GM12878 (cell line): Measurements from ENCODE around the gene MRPL55. TPM values are rescaled to one million over a fixed set of nuclear protein-coding genes. Genes with fewer than 3 reads are reported as not detected.

ENCODE experiments used
- ATAC-seq: fragments of 200-7000 bp; cut with Tn5 transposase; 3 replicates; pipeline ENCODE4 v1.9.1; 2020; ENCODE audit warnings: mild to moderate bottlenecking, moderate library complexity
- BruUV-seq: library from RNA; stranded (reverse); fragments of 400-500 nt; replicated peaks from 2 replicates; lab custom pipeline; 2021; lab: Mats Ljungman, UMichigan
- CTCF ChIA-PET: fragments of 300-600 bp; sonication (Branson Sonifier 250); formaldehyde crosslinking; extraction: SDS; loops from one replicate; lab custom pipeline; 2021; ENCODE audit warnings: inconsistent platforms; lab: Yijun Ruan, JAX
- POLR2A ChIA-PET: fragments of 350-600 bp; formaldehyde crosslinking; extraction: SDS; loops from one replicate; lab custom pipeline; 2021; ENCODE audit warnings: inconsistent platforms; lab: Charles Lee
- RAD21 ChIA-PET: fragments of 300-600 bp; sonication (Branson Sonifier 250); formaldehyde crosslinking; loops from one replicate; lab custom pipeline; 2023; ENCODE audit warnings: antibody characterized with exemption; ENCODE audit not compliant: unreplicated experiment; lab: Charles Lee
- SMC1A ChIA-PET: fragments of 300-600 bp; sonication (Branson Sonifier 250); formaldehyde crosslinking; loops from one replicate; lab custom pipeline; 2023; ENCODE audit not compliant: unreplicated experiment, uncharacterized antibody; lab: Charles Lee
- DNase-seq: peaks from one replicate; pipeline ENCODE4 v3.0.0-alpha.2; 2011; ENCODE audit warnings: low read depth, low spot score
- FAIRE-seq: peaks from 3 replicates; lab custom pipeline; 2011; peaks lifted over from hg19 to GRCh38; lab: Jason Lieb, UNC
- H2AFZ ChIP-seq: 2 replicates; pipeline ENCODE4 v1.6.0; 2011; ENCODE audit warnings: low read depth, low read length, control low read depth; ENCODE audit not compliant: control insufficient read depth
- H3K27ac ChIP-seq: 2 replicates; pipeline ENCODE4 v1.5.1; 2011; ENCODE audit warnings: control low read depth; ENCODE audit not compliant: control insufficient read depth, insufficient read depth
- H3K27me3 ChIP-seq, 2 experiments: replicated peaks in 1 of 2; 2 replicates each; pipeline versions ENCODE4 v1.6.0 to v1.6.1; 2011; ENCODE audit warnings: low read length in 1 of 2; ENCODE audit not compliant: control insufficient read depth in 2 of 2, insufficient read depth in 2 of 2
- H3K36me3 ChIP-seq, 2 experiments: 2 replicates each; pipeline ENCODE4 v1.5.1; 2011; ENCODE audit warnings: low read length in 1 of 2; ENCODE audit not compliant: control insufficient read depth in 2 of 2, insufficient read depth in 2 of 2
- H3K4me1 ChIP-seq: 2 replicates; pipeline ENCODE4 v1.6.1; 2011; ENCODE audit warnings: mild to moderate bottlenecking, low read length, moderate library complexity, mixed read lengths; ENCODE audit not compliant: control insufficient read depth, insufficient read depth
- H3K4me2 ChIP-seq: 2 replicates; pipeline ENCODE4 v1.6.0; 2011; ENCODE audit warnings: control low read depth; ENCODE audit not compliant: control insufficient read depth, insufficient read depth
- H3K4me3 ChIP-seq: fragments of 200-600 bp; sonication (generic); 2 replicates; pipeline ENCODE4 v1.5.1; 2016
- H3K79me2 ChIP-seq: 2 replicates; pipeline ENCODE4 v1.6.0; 2011; ENCODE audit warnings: low read length; ENCODE audit not compliant: control insufficient read depth, insufficient read depth
- H3K9ac ChIP-seq: 2 replicates; pipeline ENCODE4 v1.8.0; 2011; ENCODE audit warnings: low read length, control low read depth, mixed read lengths; ENCODE audit not compliant: control insufficient read depth, insufficient read depth
- H3K9me3 ChIP-seq: replicated peaks from 3 replicates; pipeline ENCODE4 v1.5.1; 2011; ENCODE audit warnings: mild to moderate bottlenecking, low read length; ENCODE audit not compliant: control insufficient read depth, insufficient read depth
- H4K20me1 ChIP-seq: 2 replicates; pipeline ENCODE4 v1.6.0; 2011; ENCODE audit not compliant: control insufficient read depth, insufficient read depth
- BACH1 ChIP-seq: fragments of 450-650 bp; IDR thresholded peaks from 2 replicates; pipeline ENCODE4 v1.6.1; 2017; ENCODE audit warnings: mild to moderate bottlenecking, borderline replicate concordance
- GABPA ChIP-seq: IDR thresholded peaks from 2 replicates; pipeline ENCODE4 v1.6.1; 2014; ENCODE audit warnings: antibody characterized with exemption, low read depth, mild to moderate bottlenecking, inconsistent platforms
- HDAC2 ChIP-seq: fragments of 200-600 bp; sonication (generic); IDR thresholded peaks from 2 replicates; pipeline ENCODE4 v1.6.1; 2017
- IRF5 ChIP-seq: fragments of 450-650 bp; IDR thresholded peaks from 2 replicates; pipeline ENCODE4 v1.6.1; 2017; ENCODE audit warnings: borderline replicate concordance
- KLF5 ChIP-seq: fragments of 450-650 bp; IDR thresholded peaks from 2 replicates; pipeline ENCODE4 v1.6.1; 2014; ENCODE audit warnings: mild to moderate bottlenecking; ENCODE audit not compliant: partially characterized antibody
- MEF2B ChIP-seq: fragments of 450-650 bp; IDR thresholded peaks from 2 replicates; pipeline ENCODE4 v1.6.1; 2018; ENCODE audit warnings: mild to moderate bottlenecking, moderate library complexity; ENCODE audit not compliant: partially characterized antibody, poor library complexity, severe bottlenecking
- MYB ChIP-seq: fragments of 150-350 bp; IDR thresholded peaks from 2 replicates; pipeline ENCODE4 v1.6.1; 2014; ENCODE audit warnings: mild to moderate bottlenecking, low read depth, low read length, borderline replicate concordance
- MYC ChIP-seq: IDR thresholded peaks from 2 replicates; pipeline ENCODE4 v1.6.1; 2011; ENCODE audit warnings: mild to moderate bottlenecking, low read length, moderate library complexity, inconsistent platforms; ENCODE audit not compliant: insufficient read depth, insufficient replicate concordance, insufficient read length, severe bottlenecking
- RCOR1 ChIP-seq: conservative IDR thresholded peaks from 2 replicates; pipeline ENCODE4 v1.6.1; 2012; ENCODE audit warnings: low read depth, low read length, improper control_type of control experiment
- SIN3A ChIP-seq: IDR thresholded peaks from 2 replicates; pipeline ENCODE4 v1.6.1; 2012; ENCODE audit warnings: low read depth, low read length, improper control_type of control experiment
- TARDBP ChIP-seq: IDR thresholded peaks from 2 replicates; pipeline ENCODE4 v1.6.1; 2016; ENCODE audit warnings: borderline replicate concordance
- ZBTB11 ChIP-seq: fragments of 450-650 bp; formaldehyde crosslinking; IDR thresholded peaks from 2 replicates; pipeline ENCODE4 v1.5.0; 2022; ENCODE audit warnings: mild to moderate bottlenecking, missing genetic modification characterization
- ZNF24 ChIP-seq: fragments of 450-650 bp; IDR thresholded peaks from 2 replicates; pipeline ENCODE4 v1.6.1; 2017; ENCODE audit warnings: antibody characterized with exemption, mild to moderate bottlenecking
- ZNF384 ChIP-seq: IDR thresholded peaks from 2 replicates; pipeline ENCODE4 v1.6.1; 2012; ENCODE audit warnings: low read depth, mild to moderate bottlenecking, low read length, improper control_type of control experiment, borderline replicate concordance
- WGBS: methylation state at CpG from one replicate; pipeline ENCODE4 v1.1.6; 2016; ENCODE audit warnings: low lambda C conversion rate; ENCODE audit not compliant: insufficient replicate concordance, insufficient coverage; ENCODE audit errors: missing lambda C conversion rate; 5-methylcytosine and 5-hydroxymethylcytosine counted together
- in situ Hi-C: fragments of 300-500 bp; cut with MboI; formaldehyde crosslinking; loops from 9 replicates; pipeline ENCODE4 v1.14.3; 2018; ENCODE audit warnings: mixed read lengths
- intact Hi-C: fragments of 100-400 bp; cut with micrococcal nuclease; formaldehyde crosslinking; loops from one replicate; pipeline ENCODE4 v1.14.2; 2022; ENCODE audit not compliant: unreplicated experiment
- polyA plus RNA-seq, 11 experiments: library from polyadenylated mRNA; depleted of rRNA in 4 of 11; unstranded in 6 of 11; stranded (reverse) in 5 of 11; fragments of >200 nt; fragmentation: Nextera tagmentation in 4 of 11; fragmentation: Illumina TruSeq in 1 of 11; extraction: Ambion mirVana in 4 of 11; extraction: Trizol in 1 of 11; gene quantifications; 1 replicate in 1 of 11; 2 replicates in 10 of 11; pipeline versions ENCODE4 v1.2.1 to v1.2.3, GENCODE V29; 2011 to 2016; ENCODE audit warnings: inconsistent platforms in 2 of 11, missing spikeins in 2 of 11, low read depth in 1 of 11
- total RNA-seq, 4 experiments: library from RNA; depleted of rRNA in 3 of 4; stranded (reverse); fragments of >200 nt in 3 of 4; fragmentation: Illumina TruSeq in 1 of 4; extraction: Trizol in 1 of 4; gene quantifications; 2 replicates each; pipeline versions ENCODE4 v1.2.1 to v1.2.3, GENCODE V29; 2013 to 2021
- TF ChIP-seq, protein P1 (sequence below): fragments of 450-650 bp; IDR thresholded peaks from 2 replicates; pipeline ENCODE4 v1.6.1; 2014; ENCODE audit warnings: mild to moderate bottlenecking

Gene MRPL55
- total and polyA plus RNA-seq, 10 of the 15 experiments (the other 5 are each of a cell fraction or from before 2014, with no cell fraction given) = 15.1 to 143 (median 55.8) TPM

- no peak overlapping the region for H3K9ac ChIP-seq
- in situ Hi-C loops = no loop called here
- no peak overlapping the region for H3K4me3 ChIP-seq
- H3K79me2 ChIP-seq = no peaks in the 10 kb centered on the region
- H3K27me3 ChIP-seq = no peaks in the 10 kb centered on the region
- no peaks in the 10 kb centered on the region for H3K4me1 ChIP-seq
- H2AFZ ChIP-seq = no peak overlapping the region
- no peak overlapping the region for H3K4me2 ChIP-seq
- no TSS peak for BruUV-seq
- no peak for ATAC-seq
- CTCF ChIA-PET = no interaction called here
- WGBS = 81% methylated on average over 37 of the region's 43 CpGs
- H4K20me1 ChIP-seq = no peaks in the 10 kb centered on the region; the same call in 1 of the 2 replicates
- H3K36me3 ChIP-seq = no peaks in the 10 kb centered on the region
- FAIRE-seq = no peak
- POLR2A ChIA-PET = no interaction called here
- H3K27ac ChIP-seq = no peak overlapping the region
- SMC1A ChIA-PET = no interaction called here
- RAD21 ChIA-PET = no interaction called here
- H3K9me3 ChIP-seq = no peaks in the 10 kb centered on the region
- intact Hi-C loops = no loop called here
- DNase-seq = no peak
- TF ChIP-seq RCOR1 = no peak
- no peak for TF ChIP-seq MEF2B
- TF ChIP-seq GABPA = no peak
- no peak for TF ChIP-seq BACH1
- TF ChIP-seq ZBTB11 (CRISPR knock-in tag) = no peak
- no peak for TF ChIP-seq SIN3A
- no peak for TF ChIP-seq MYB
- TF ChIP-seq, protein P1, sequence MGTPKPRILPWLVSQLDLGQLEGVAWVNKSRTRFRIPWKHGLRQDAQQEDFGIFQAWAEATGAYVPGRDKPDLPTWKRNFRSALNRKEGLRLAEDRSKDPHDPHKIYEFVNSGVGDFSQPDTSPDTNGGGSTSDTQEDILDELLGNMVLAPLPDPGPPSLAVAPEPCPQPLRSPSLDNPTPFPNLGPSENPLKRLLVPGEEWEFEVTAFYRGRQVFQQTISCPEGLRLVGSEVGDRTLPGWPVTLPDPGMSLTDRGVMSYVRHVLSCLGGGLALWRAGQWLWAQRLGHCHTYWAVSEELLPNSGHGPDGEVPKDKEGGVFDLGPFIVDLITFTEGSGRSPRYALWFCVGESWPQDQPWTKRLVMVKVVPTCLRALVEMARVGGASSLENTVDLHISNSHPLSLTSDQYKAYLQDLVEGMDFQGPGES = no peak
- TF ChIP-seq TARDBP = no peak
- TF ChIP-seq IRF5 = no peak
- TF ChIP-seq KLF5 = no peak
- TF ChIP-seq ZNF24 = no peak
- TF ChIP-seq ZNF384 = no peak
- no peak for TF ChIP-seq MYC
- TF ChIP-seq HDAC2 = no peak
- TF ChIP-seq, all 136 proteins: peak for 0
Observed at GRCh38 chr1:228157729-228158126, 48.6 kb upstream of the MRPL55 start.
